ENCODE measurements around the gene NTM.

- TF ChIP-seq POLR2AphosphoS5 (IDR thresholded peaks at IDR 0.05; ENCODE audit: low read depth, low read length) (no peak), POLR2A (IDR thresholded peaks at IDR 0.05; ENCODE audit: low read depth, low read length) (no peak), POU2F2 (IDR thresholded peaks at IDR 0.05; ENCODE audit: low read depth, low read length) (no peak), SPI1 (IDR thresholded peaks at IDR 0.05; ENCODE audit: low read depth, low read length) (no peak), TAF1 (IDR thresholded peaks at IDR 0.05; ENCODE audit: low read depth, low read length) (no peak)
Observed at GRCh38 chr11:131481303-131481702, 110.9 kb downstream of the NTM start.

All from GM12891 (cell line).